WTC11 (cell line): ENCODE measurements around the gene TTC1. TPM values are rescaled to one million over a fixed set of nuclear protein-coding genes. Genes with fewer than 3 reads are reported as not detected.

Source experiments
- ATAC-seq: fragments of 200-7000 bp; cut with Tn5 transposase; 2 replicates; pipeline ENCODE4 v1.10.0; 2021; ENCODE audit warnings: mild to moderate bottlenecking, moderate library complexity
- CTCF ChIA-PET: fragments of 300-600 bp; sonication (Branson Sonifier 250); formaldehyde crosslinking; loops from one replicate; lab custom pipeline; 2021; ENCODE audit warnings: antibody characterized with exemption; lab: Charles Lee
- POLR2A ChIA-PET: fragments of 350-600 bp; sonication (Branson Sonifier 250); formaldehyde crosslinking; loops from one replicate; lab custom pipeline; 2021; ENCODE audit warnings: antibody characterized with exemption; lab: Charles Lee
- DNase-seq: peaks from one replicate; pipeline ENCODE4 v3.0.0; 2021; ENCODE audit warnings: low spot score
- H3K27ac Mint-ChIP-seq: 2 replicates; pipeline ENCODE4 v1.8.0; 2021; ENCODE audit warnings: mixed read lengths
- H3K27me3 Mint-ChIP-seq: 2 replicates; pipeline ENCODE4 v1.8.0; 2021; ENCODE audit warnings: low read depth, mild to moderate bottlenecking, moderate library complexity, mixed read lengths
- H3K36me3 Mint-ChIP-seq: 2 replicates; pipeline ENCODE4 v1.8.0; 2021; ENCODE audit warnings: mixed read lengths
- H3K4me1 Mint-ChIP-seq: 2 replicates; pipeline ENCODE4 v1.8.0; 2022; ENCODE audit warnings: mixed read lengths
- H3K4me3 Mint-ChIP-seq: 2 replicates; pipeline ENCODE4 v1.8.0; 2021; ENCODE audit warnings: mild to moderate bottlenecking, moderate library complexity, mixed read lengths
- H3K9me3 Mint-ChIP-seq: 2 replicates; pipeline ENCODE4 v1.8.0; 2021; ENCODE audit warnings: mixed read lengths
- EMX1 ChIP-seq: fragments of 250-450 bp; sonication (Bioruptor Pico); IDR thresholded peaks from 2 replicates; pipeline ENCODE4 v1.8.0; 2021; ENCODE audit warnings: mild to moderate bottlenecking
- FOXJ3 ChIP-seq: sonication (generic); formaldehyde crosslinking; IDR thresholded peaks from 2 replicates; pipeline ENCODE4 v1.9.0; 2021; ENCODE audit warnings: missing genetic modification reagents, mild to moderate bottlenecking, borderline replicate concordance
- JUN ChIP-seq: sonication (generic); formaldehyde crosslinking; IDR thresholded peaks from 2 replicates; pipeline ENCODE4 v1.8.0; 2023; ENCODE audit warnings: mild to moderate bottlenecking, missing genetic modification reagents
- NFATC4 ChIP-seq: fragments of 250-450 bp; sonication (Bioruptor Pico); IDR thresholded peaks from 2 replicates; pipeline ENCODE4 v1.9.0; 2021; ENCODE audit warnings: mild to moderate bottlenecking
- PRRX2 ChIP-seq: fragments of 250-450 bp; sonication (Bioruptor Pico); IDR thresholded peaks from 2 replicates; pipeline ENCODE4 v1.8.0; 2021; ENCODE audit warnings: mild to moderate bottlenecking
- RELA ChIP-seq: sonication (generic); formaldehyde crosslinking; IDR thresholded peaks from 2 replicates; pipeline ENCODE4 v1.8.1; 2022; ENCODE audit warnings: missing genetic modification reagents, mild to moderate bottlenecking, borderline replicate concordance
- total RNA-seq: library from RNA; stranded (reverse); gene quantifications from 3 replicates; pipeline ENCODE4 v1.2.3, GENCODE V29; 2021
- TF ChIP-seq, protein P1 (sequence below): sonication (generic); formaldehyde crosslinking; IDR thresholded peaks from 2 replicates; pipeline ENCODE4 v1.8.0; 2022; ENCODE audit warnings: mild to moderate bottlenecking, missing genetic modification reagents
- TF ChIP-seq, protein P2 (sequence below): sonication (generic); formaldehyde crosslinking; IDR thresholded peaks from 2 replicates; pipeline ENCODE4 v1.8.0; 2022; ENCODE audit warnings: missing genetic modification reagents
- TF ChIP-seq, protein P3 (sequence below): fragments of 250-450 bp; sonication (Bioruptor Pico); IDR thresholded peaks from 2 replicates; pipeline ENCODE4 v1.9.0; 2021; ENCODE audit warnings: mild to moderate bottlenecking
- TF ChIP-seq, protein P4 (sequence below): sonication (generic); formaldehyde crosslinking; IDR thresholded peaks from 2 replicates; pipeline ENCODE4 v1.8.0; 2023; ENCODE audit warnings: missing genetic modification reagents
- TF ChIP-seq, protein P5 (sequence below): sonication (generic); formaldehyde crosslinking; IDR thresholded peaks from 2 replicates; pipeline ENCODE4 v1.8.1; 2023; ENCODE audit warnings: mild to moderate bottlenecking, missing genetic modification reagents, moderate library complexity
- TF ChIP-seq, protein P6 (sequence below): sonication (generic); formaldehyde crosslinking; IDR thresholded peaks from 2 replicates; pipeline ENCODE4 v1.8.0; 2023; ENCODE audit warnings: missing genetic modification reagents, mild to moderate bottlenecking, borderline replicate concordance
- TF ChIP-seq, protein P7 (sequence below): fragments of 250-450 bp; sonication (Bioruptor Pico); IDR thresholded peaks from 2 replicates; pipeline ENCODE4 v1.9.0; 2021; ENCODE audit warnings: mild to moderate bottlenecking, borderline replicate concordance

Gene TTC1
- total RNA-seq, 1 experiment from 2014 or later, result 47.4 TPM

DNA sequence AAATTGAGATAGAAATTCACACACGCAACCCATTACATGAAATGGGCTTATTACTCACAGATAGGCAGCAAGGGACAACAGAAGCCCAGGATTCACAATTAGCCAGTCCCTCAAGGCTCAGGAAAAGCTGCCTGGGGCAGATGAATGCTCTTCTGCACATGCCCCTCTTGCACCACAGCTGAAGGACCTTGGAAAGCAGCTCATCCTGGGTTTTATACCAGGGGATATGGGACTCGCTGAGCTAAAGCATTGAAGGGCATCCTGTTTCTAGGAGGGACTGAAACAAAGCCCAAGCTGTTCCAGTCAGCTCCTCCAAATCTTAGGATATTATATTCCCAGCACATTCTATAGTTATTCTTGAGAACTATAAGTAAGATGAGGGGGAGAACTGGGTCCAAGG is 15.7 kb upstream of the TTC1 start (continued):
- TF ChIP-seq, protein P1, sequence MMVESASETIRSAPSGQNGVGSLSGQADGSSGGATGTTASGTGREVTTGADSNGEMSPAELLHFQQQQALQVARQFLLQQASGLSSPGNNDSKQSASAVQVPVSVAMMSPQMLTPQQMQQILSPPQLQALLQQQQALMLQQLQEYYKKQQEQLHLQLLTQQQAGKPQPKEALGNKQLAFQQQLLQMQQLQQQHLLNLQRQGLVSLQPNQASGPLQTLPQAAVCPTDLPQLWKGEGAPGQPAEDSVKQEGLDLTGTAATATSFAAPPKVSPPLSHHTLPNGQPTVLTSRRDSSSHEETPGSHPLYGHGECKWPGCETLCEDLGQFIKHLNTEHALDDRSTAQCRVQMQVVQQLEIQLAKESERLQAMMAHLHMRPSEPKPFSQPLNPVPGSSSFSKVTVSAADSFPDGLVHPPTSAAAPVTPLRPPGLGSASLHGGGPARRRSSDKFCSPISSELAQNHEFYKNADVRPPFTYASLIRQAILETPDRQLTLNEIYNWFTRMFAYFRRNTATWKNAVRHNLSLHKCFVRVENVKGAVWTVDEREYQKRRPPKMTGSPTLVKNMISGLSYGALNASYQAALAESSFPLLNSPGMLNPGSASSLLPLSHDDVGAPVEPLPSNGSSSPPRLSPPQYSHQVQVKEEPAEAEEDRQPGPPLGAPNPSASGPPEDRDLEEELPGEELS (CRISPR knock-in tag), result no peak
- TF ChIP-seq, protein P2, sequence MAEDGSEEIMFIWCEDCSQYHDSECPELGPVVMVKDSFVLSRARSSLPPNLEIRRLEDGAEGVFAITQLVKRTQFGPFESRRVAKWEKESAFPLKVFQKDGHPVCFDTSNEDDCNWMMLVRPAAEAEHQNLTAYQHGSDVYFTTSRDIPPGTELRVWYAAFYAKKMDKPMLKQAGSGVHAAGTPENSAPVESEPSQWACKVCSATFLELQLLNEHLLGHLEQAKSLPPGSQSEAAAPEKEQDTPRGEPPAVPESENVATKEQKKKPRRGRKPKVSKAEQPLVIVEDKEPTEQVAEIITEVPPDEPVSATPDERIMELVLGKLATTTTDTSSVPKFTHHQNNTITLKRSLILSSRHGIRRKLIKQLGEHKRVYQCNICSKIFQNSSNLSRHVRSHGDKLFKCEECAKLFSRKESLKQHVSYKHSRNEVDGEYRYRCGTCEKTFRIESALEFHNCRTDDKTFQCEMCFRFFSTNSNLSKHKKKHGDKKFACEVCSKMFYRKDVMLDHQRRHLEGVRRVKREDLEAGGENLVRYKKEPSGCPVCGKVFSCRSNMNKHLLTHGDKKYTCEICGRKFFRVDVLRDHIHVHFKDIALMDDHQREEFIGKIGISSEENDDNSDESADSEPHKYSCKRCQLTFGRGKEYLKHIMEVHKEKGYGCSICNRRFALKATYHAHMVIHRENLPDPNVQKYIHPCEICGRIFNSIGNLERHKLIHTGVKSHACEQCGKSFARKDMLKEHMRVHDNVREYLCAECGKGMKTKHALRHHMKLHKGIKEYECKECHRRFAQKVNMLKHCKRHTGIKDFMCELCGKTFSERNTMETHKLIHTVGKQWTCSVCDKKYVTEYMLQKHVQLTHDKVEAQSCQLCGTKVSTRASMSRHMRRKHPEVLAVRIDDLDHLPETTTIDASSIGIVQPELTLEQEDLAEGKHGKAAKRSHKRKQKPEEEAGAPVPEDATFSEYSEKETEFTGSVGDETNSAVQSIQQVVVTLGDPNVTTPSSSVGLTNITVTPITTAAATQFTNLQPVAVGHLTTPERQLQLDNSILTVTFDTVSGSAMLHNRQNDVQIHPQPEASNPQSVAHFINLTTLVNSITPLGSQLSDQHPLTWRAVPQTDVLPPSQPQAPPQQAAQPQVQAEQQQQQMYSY, result no peak
- TF ChIP-seq PRRX2 (CRISPR knock-in tag), result no peak
- TF ChIP-seq, protein P3, sequence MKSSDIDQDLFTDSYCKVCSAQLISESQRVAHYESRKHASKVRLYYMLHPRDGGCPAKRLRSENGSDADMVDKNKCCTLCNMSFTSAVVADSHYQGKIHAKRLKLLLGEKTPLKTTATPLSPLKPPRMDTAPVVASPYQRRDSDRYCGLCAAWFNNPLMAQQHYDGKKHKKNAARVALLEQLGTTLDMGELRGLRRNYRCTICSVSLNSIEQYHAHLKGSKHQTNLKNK (CRISPR knock-in tag), result no peak

DNA sequence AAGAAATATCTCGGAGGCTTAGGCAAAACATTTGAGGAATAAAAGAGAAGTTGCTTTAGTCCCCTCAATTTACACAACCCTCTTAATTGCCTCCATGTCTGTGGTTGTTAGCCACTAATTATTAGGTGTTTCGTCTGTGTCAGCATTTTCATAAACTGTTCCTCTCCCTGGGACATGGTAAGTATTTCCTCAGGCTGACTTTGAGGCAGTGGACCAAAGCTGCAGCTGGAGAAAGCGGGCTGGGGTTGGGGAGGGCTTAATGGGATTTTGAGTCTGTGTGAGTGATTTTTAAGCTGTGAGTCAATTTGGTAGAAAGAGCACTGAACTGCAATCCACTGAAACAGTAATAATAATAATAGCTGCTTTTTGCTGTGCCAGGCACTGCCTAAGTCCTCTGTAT is 13.0 kb upstream of the TTC1 start:
- no peaks in the 10 kb centered on the region for H3K4me1 Mint-ChIP-seq
- ChIA-PET POLR2A (no interaction called here), CTCF (interaction anchor here (1.6 kb wide), 1 partner anchor 9 kb away, joined by 10 read pairs; no protein-coding TSS in a partner anchor)
- H3K9me3 Mint-ChIP-seq, result peaks cover 5% of the 10 kb centered on the region
- DNase-seq (no peak), ATAC-seq (no peak)
- no peak overlapping the region for H3K4me3 Mint-ChIP-seq
- H3K27me3 Mint-ChIP-seq, result peaks cover 22% of the 10 kb centered on the region
- TF ChIP-seq EMX1 (CRISPR knock-in tag) (no peak), FOXJ3 (CRISPR knock-in tag) (no peak), NFATC4 (CRISPR knock-in tag) (no peak), JUN (CRISPR knock-in tag) (no peak), RELA (CRISPR knock-in tag) (no peak)
- TF ChIP-seq, protein P4, sequence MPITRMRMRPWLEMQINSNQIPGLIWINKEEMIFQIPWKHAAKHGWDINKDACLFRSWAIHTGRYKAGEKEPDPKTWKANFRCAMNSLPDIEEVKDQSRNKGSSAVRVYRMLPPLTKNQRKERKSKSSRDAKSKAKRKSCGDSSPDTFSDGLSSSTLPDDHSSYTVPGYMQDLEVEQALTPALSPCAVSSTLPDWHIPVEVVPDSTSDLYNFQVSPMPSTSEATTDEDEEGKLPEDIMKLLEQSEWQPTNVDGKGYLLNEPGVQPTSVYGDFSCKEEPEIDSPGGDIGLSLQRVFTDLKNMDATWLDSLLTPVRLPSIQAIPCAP, result no peak
- TF ChIP-seq, protein P5, sequence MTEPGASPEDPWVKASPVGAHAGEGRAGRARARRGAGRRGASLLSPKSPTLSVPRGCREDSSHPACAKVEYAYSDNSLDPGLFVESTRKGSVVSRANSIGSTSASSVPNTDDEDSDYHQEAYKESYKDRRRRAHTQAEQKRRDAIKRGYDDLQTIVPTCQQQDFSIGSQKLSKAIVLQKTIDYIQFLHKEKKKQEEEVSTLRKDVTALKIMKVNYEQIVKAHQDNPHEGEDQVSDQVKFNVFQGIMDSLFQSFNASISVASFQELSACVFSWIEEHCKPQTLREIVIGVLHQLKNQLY, result no peak
- TF ChIP-seq, protein P6, sequence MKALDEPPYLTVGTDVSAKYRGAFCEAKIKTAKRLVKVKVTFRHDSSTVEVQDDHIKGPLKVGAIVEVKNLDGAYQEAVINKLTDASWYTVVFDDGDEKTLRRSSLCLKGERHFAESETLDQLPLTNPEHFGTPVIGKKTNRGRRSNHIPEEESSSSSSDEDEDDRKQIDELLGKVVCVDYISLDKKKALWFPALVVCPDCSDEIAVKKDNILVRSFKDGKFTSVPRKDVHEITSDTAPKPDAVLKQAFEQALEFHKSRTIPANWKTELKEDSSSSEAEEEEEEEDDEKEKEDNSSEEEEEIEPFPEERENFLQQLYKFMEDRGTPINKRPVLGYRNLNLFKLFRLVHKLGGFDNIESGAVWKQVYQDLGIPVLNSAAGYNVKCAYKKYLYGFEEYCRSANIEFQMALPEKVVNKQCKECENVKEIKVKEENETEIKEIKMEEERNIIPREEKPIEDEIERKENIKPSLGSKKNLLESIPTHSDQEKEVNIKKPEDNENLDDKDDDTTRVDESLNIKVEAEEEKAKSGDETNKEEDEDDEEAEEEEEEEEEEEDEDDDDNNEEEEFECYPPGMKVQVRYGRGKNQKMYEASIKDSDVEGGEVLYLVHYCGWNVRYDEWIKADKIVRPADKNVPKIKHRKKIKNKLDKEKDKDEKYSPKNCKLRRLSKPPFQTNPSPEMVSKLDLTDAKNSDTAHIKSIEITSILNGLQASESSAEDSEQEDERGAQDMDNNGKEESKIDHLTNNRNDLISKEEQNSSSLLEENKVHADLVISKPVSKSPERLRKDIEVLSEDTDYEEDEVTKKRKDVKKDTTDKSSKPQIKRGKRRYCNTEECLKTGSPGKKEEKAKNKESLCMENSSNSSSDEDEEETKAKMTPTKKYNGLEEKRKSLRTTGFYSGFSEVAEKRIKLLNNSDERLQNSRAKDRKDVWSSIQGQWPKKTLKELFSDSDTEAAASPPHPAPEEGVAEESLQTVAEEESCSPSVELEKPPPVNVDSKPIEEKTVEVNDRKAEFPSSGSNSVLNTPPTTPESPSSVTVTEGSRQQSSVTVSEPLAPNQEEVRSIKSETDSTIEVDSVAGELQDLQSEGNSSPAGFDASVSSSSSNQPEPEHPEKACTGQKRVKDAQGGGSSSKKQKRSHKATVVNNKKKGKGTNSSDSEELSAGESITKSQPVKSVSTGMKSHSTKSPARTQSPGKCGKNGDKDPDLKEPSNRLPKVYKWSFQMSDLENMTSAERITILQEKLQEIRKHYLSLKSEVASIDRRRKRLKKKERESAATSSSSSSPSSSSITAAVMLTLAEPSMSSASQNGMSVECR (CRISPR knock-in tag), result no peak
- TF ChIP-seq, protein P7, sequence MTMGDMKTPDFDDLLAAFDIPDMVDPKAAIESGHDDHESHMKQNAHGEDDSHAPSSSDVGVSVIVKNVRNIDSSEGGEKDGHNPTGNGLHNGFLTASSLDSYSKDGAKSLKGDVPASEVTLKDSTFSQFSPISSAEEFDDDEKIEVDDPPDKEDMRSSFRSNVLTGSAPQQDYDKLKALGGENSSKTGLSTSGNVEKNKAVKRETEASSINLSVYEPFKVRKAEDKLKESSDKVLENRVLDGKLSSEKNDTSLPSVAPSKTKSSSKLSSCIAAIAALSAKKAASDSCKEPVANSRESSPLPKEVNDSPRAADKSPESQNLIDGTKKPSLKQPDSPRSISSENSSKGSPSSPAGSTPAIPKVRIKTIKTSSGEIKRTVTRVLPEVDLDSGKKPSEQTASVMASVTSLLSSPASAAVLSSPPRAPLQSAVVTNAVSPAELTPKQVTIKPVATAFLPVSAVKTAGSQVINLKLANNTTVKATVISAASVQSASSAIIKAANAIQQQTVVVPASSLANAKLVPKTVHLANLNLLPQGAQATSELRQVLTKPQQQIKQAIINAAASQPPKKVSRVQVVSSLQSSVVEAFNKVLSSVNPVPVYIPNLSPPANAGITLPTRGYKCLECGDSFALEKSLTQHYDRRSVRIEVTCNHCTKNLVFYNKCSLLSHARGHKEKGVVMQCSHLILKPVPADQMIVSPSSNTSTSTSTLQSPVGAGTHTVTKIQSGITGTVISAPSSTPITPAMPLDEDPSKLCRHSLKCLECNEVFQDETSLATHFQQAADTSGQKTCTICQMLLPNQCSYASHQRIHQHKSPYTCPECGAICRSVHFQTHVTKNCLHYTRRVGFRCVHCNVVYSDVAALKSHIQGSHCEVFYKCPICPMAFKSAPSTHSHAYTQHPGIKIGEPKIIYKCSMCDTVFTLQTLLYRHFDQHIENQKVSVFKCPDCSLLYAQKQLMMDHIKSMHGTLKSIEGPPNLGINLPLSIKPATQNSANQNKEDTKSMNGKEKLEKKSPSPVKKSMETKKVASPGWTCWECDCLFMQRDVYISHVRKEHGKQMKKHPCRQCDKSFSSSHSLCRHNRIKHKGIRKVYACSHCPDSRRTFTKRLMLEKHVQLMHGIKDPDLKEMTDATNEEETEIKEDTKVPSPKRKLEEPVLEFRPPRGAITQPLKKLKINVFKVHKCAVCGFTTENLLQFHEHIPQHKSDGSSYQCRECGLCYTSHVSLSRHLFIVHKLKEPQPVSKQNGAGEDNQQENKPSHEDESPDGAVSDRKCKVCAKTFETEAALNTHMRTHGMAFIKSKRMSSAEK (CRISPR knock-in tag), result no peak
- TF ChIP-seq, protein P3 (CRISPR knock-in tag), result no peak
- H3K27ac Mint-ChIP-seq, result no peak overlapping the region
- no peaks in the 10 kb centered on the region for H3K36me3 Mint-ChIP-seq
